Smooth muscle cell (in vitro differentiated cells): ENCODE results near the gene C1orf198. TPM values are rescaled to one million over a fixed set of nuclear protein-coding genes. Genes with fewer than 3 reads are reported as not detected.

ENCODE experiments used
- DNase-seq: peaks from one replicate; lab custom pipeline; 2025; ENCODE audit not compliant: unreplicated experiment; lab: John Stamatoyannopoulos, UW
- H2AFZ ChIP-seq: fragments of 200-600 bp; sonication (generic); 2 replicates; pipeline ENCODE4 v1.6.0; 2016; ENCODE audit warnings: antibody characterized with exemption, low read depth, mild to moderate bottlenecking
- H3F3A ChIP-seq: fragments of 200-600 bp; sonication (generic); 2 replicates; pipeline ENCODE4 v1.6.0; 2017; ENCODE audit warnings: antibody characterized with exemption, low read depth
- H3K27ac ChIP-seq: fragments of 200-600 bp; sonication (generic); 2 replicates; pipeline ENCODE4 v1.5.1; 2016; ENCODE audit warnings: low read depth, mild to moderate bottlenecking
- H3K27me3 ChIP-seq: fragments of 200-600 bp; sonication (generic); 2 replicates; pipeline ENCODE4 v1.6.1; 2016; ENCODE audit warnings: low read depth, mild to moderate bottlenecking
- H3K36me3 ChIP-seq: fragments of 200-600 bp; sonication (generic); 2 replicates; pipeline ENCODE4 v1.5.1; 2016; ENCODE audit warnings: low read depth
- H3K4me1 ChIP-seq: fragments of 200-600 bp; sonication (generic); 2 replicates; pipeline ENCODE4 v1.5.1; 2016; ENCODE audit warnings: low read depth
- H3K4me2 ChIP-seq: fragments of 200-600 bp; sonication (generic); 2 replicates; pipeline ENCODE4 v1.6.0; 2016; ENCODE audit warnings: mild to moderate bottlenecking
- H3K4me3 ChIP-seq: fragments of 200-600 bp; sonication (generic); 2 replicates; pipeline ENCODE4 v1.5.1; 2016; ENCODE audit warnings: mild to moderate bottlenecking
- H3K79me2 ChIP-seq: fragments of 200-600 bp; sonication (generic); 2 replicates; pipeline ENCODE4 v1.6.0; 2016; ENCODE audit warnings: low read depth, mild to moderate bottlenecking
- H3K9ac ChIP-seq: fragments of 200-600 bp; sonication (generic); 2 replicates; pipeline ENCODE4 v1.6.0; 2016; ENCODE audit warnings: low read depth
- H3K9me3 ChIP-seq: fragments of 200-600 bp; sonication (generic); replicated peaks from 2 replicates; pipeline ENCODE4 v1.5.1; 2016; ENCODE audit warnings: low read depth
- H4K20me1 ChIP-seq: fragments of 200-600 bp; sonication (generic); 2 replicates; pipeline ENCODE4 v1.6.0; 2016; ENCODE audit warnings: low read depth
- CTCF ChIP-seq: fragments of 200-600 bp; sonication (generic); IDR thresholded peaks from 2 replicates; pipeline ENCODE4 v1.5.1; 2017; ENCODE audit warnings: borderline replicate concordance, mild to moderate bottlenecking, antibody characterized with exemption; ENCODE audit not compliant: insufficient read depth, poor library complexity, severe bottlenecking
- WGBS: methylation state at CpG from one replicate; pipeline ENCODE4 v1.1.7; 2016; ENCODE audit warnings: low lambda C conversion rate; 5-methylcytosine and 5-hydroxymethylcytosine counted together
- polyA plus RNA-seq: library from polyadenylated mRNA; unstranded; fragments of >200 nt; fragmentation: Nextera tagmentation; extraction: Ambion mirVana; gene quantifications from 2 replicates; pipeline ENCODE4 v1.2.1, GENCODE V29; 2016
- total RNA-seq: library from RNA; depleted of rRNA; stranded (reverse); fragments of >200 nt; gene quantifications from 2 replicates; pipeline ENCODE4 v1.2.3, GENCODE V29; 2014

C1orf198 gene
- total and polyA plus RNA-seq, 2 experiments from 2014 or later, result 67.7 to 77.5 TPM

- no peaks in the 10 kb centered on the region for H3K4me1 ChIP-seq
- no peak for DNase-seq
- H3K27me3 ChIP-seq, result no peaks in the 10 kb centered on the region
- no peaks in the 10 kb centered on the region for H4K20me1 ChIP-seq
- H3K27ac ChIP-seq, result no peak overlapping the region
- H3K9ac ChIP-seq, result no peak overlapping the region
- WGBS, result 94% methylated on average over 22 of the region's 22 CpGs
- H3K4me3 ChIP-seq, result no peak overlapping the region
- no peak for TF ChIP-seq CTCF
- H3F3A ChIP-seq, result no peaks in the 10 kb centered on the region
- no peaks in the 10 kb centered on the region for H3K79me2 ChIP-seq
- no peak overlapping the region for H3K4me2 ChIP-seq
- no peaks in the 10 kb centered on the region for H3K36me3 ChIP-seq
- no peaks in the 10 kb centered on the region for H3K9me3 ChIP-seq
- H2AFZ ChIP-seq, result no peak overlapping the region
Observed at GRCh38 chr1:230902349-230902923, 34.1 kb upstream of the C1orf198 start.

DNA sequence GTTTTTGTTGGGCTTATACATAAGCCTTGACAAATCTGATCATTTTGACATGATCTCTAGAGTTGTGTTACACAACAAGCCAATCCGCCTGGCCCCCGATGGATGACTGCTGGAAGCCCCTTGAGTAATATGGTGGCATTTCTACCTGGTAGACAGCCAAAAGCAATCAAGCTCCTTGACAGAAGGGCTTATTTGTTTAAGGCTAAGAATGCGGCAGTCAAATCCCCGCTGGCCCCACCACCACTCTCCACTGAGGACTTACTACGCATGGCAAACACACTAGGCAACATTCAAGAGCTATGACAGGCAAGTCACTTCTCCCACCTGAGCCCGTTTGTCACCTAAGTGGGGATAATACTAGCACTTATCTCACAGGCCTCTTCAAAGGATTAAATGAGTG is 33.4 kb upstream of the C1orf198 start:
- WGBS, result 94% methylated on average over 6 of the region's 6 CpGs
- Histone ChIP-seq H2AFZ (no peak overlapping the region), H3K27ac (no peak overlapping the region), H4K20me1 (no peaks in the 10 kb centered on the region), H3K4me3 (no peak overlapping the region), H3K79me2 (no peaks in the 10 kb centered on the region), H3K36me3 (no peaks in the 10 kb centered on the region), H3K4me2 (no peak overlapping the region), H3K9ac (no peak overlapping the region), H3K9me3 (no peaks in the 10 kb centered on the region), H3F3A (no peaks in the 10 kb centered on the region), H3K4me1 (no peaks in the 10 kb centered on the region), H3K27me3 (no peaks in the 10 kb centered on the region)
- TF ChIP-seq CTCF, result no peak
- no peak for DNase-seq

DNA sequence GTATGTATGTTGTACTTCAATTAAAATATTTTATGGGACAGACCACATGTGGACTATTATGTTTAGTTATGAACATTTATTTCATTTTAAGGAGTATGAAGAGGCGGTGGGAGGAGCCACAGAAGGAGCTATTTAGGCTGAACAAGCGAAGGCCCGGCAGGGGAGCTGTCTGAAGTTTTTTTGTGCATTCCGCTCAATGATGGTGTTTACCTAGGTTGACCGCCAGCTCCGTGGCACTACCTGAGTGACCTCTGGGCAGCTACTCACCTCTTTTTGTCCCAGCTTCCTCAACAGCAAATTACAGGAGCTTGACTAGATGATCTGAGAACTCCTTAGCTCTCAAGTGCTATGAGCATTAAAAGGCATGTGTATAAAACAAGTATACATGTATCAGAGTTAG is 32.7 kb upstream of the C1orf198 start:
- Histone ChIP-seq H3F3A (no peaks in the 10 kb centered on the region), H3K4me3 (no peak overlapping the region), H3K4me2 (no peak overlapping the region), H3K27me3 (no peaks in the 10 kb centered on the region), H2AFZ (no peak overlapping the region), H3K9me3 (no peaks in the 10 kb centered on the region), H4K20me1 (no peaks in the 10 kb centered on the region), H3K27ac (no peak overlapping the region), H3K4me1 (no peaks in the 10 kb centered on the region), H3K79me2 (no peaks in the 10 kb centered on the region), H3K9ac (no peak overlapping the region), H3K36me3 (no peaks in the 10 kb centered on the region)
- 96% methylated on average over 6 of the region's 6 CpGs for WGBS
- TF ChIP-seq CTCF, result no peak
- DNase-seq, result no peak

DNA sequence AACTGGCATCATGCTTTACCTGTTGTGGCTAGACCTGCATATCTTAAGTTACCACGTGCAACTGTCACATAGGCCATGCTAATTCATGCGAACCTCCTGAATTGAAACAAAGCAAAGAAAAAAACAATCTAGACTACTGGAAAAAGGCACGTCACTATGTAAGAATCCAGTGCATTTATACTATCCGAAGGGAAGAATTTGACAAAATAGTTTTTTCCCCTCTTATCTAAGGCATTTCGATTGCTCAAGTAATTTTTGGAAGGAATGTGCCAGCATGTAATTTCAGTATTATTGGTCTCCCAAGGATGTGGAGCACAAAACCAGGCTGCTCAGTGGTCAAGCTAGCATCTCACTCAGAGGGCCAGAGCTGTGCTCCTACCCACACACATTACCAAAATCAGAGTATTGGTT is 31.5 kb upstream of the C1orf198 start:
- no peak overlapping the region for H3K4me3 ChIP-seq
- H3K9me3 ChIP-seq, result no peaks in the 10 kb centered on the region
- H3K4me1 ChIP-seq, result no peaks in the 10 kb centered on the region
- peak overlapping the region; percentile 45 for H3K4me2 ChIP-seq
- WGBS, result 46% methylated on average over 5 of the region's 5 CpGs
- H2AFZ ChIP-seq, result no peak overlapping the region
- H3K27me3 ChIP-seq, result no peaks in the 10 kb centered on the region
- no peaks in the 10 kb centered on the region for H3K36me3 ChIP-seq
- H3K27ac ChIP-seq, result no peak overlapping the region
- H3K9ac ChIP-seq, result no peak overlapping the region
- no peaks in the 10 kb centered on the region for H4K20me1 ChIP-seq
- H3K79me2 ChIP-seq, result no peaks in the 10 kb centered on the region
- no peaks in the 10 kb centered on the region for H3F3A ChIP-seq
- TF ChIP-seq CTCF, result no peak
- no peak for DNase-seq
